K562 (cell line): ENCODE measurements around the gene TRMT1. TPM values are rescaled to one million over a fixed set of nuclear protein-coding genes. Genes with fewer than 3 reads are reported as not detected.

Experiments used
- ATAC-seq: fragments of 200-7000 bp; cut with Tn5 transposase; 3 replicates; pipeline ENCODE4 v1.9.1; 2020; ENCODE audit warnings: moderate library complexity
- BruUV-seq: library from RNA; stranded (reverse); fragments of 400-500 nt; replicated peaks from 2 replicates; lab custom pipeline; 2021; lab: Mats Ljungman, UMichigan
- CTCF ChIA-PET: fragments of 300-600 bp; formaldehyde crosslinking; extraction: SDS; loops from one replicate; lab custom pipeline; 2021; ENCODE audit warnings: low intra/inter-chr PET ratio; lab: Yijun Ruan, JAX
- POLR2A ChIA-PET: fragments of 300-600, 350-650 bp; sonication (Branson Sonifier 250); formaldehyde crosslinking; extraction: SDS; loops from one replicate; lab custom pipeline; 2021; ENCODE audit warnings: antibody characterized with exemption, inconsistent platforms; lab: Yijun Ruan, JAX
- DNase-seq, 4 experiments: peaks; one replicate each; pipeline versions ENCODE4 v3.0.0 to v3.0.0-alpha.2; 2011 to 2018; ENCODE audit warnings: low spot score in 3 of 4, mixed read lengths in 3 of 4; ENCODE audit errors: extremely low read depth in 1 of 4
- FAIRE-seq: peaks from 2 replicates; lab custom pipeline; 2011; peaks lifted over from hg19 to GRCh38; lab: Jason Lieb, UNC
- H2AFZ ChIP-seq: 2 replicates; pipeline ENCODE4 v1.6.0; 2011; ENCODE audit warnings: low read depth, low read length, control low read depth, inconsistent platforms
- H3K27ac ChIP-seq: fragments of 200-600 bp; 3 replicates; pipeline ENCODE4 v1.8.0; 2011; ENCODE audit warnings: low read depth, mild to moderate bottlenecking, control low read depth, inconsistent platforms, low read length, moderate library complexity, mixed read lengths; ENCODE audit errors: extremely low read depth
- H3K27me3 ChIP-seq, 2 experiments: fragments of 300-600 bp in 1 of 2; 2 replicates in 1 of 2; 3 replicates in 1 of 2; pipeline versions ENCODE4 v1.6.0 to v1.8.0; 2011; ENCODE audit warnings: inconsistent platforms in 2 of 2, low read length in 2 of 2, mild to moderate bottlenecking in 1 of 2, mixed read lengths in 1 of 2, moderate library complexity in 1 of 2; ENCODE audit not compliant: control insufficient read depth in 2 of 2, insufficient read depth in 2 of 2
- H3K36me3 ChIP-seq: fragments of 300-600 bp; 3 replicates; pipeline ENCODE4 v1.8.0; 2011; ENCODE audit warnings: mild to moderate bottlenecking, low read length, inconsistent platforms; ENCODE audit not compliant: control insufficient read depth, insufficient read depth
- H3K4me1 ChIP-seq, 2 experiments: fragments of 200-600 bp in 1 of 2; replicated peaks in 1 of 2; 2 replicates in 1 of 2; 3 replicates in 1 of 2; pipeline versions ENCODE4 v1.5.1 to v1.8.0; 2011; ENCODE audit warnings: inconsistent platforms in 2 of 2, low read length in 2 of 2, mild to moderate bottlenecking in 1 of 2, mixed read lengths in 1 of 2, moderate library complexity in 1 of 2; ENCODE audit not compliant: control insufficient read depth in 2 of 2, insufficient read depth in 2 of 2
- H3K4me2 ChIP-seq: 2 replicates; pipeline ENCODE4 v1.6.1; 2011; ENCODE audit warnings: low read length, control low read depth, inconsistent platforms, mixed read lengths; ENCODE audit not compliant: insufficient read depth
- H3K4me3 ChIP-seq: fragments of 200-600 bp; sonication (generic), shearing (Covaris generic); 2 replicates; pipeline ENCODE4 v1.5.1; 2016; ENCODE audit warnings: control low read depth, inconsistent platforms
- H3K79me2 ChIP-seq: fragments of 200-600 bp; 3 replicates; pipeline ENCODE4 v1.8.0; 2011; ENCODE audit warnings: low read length, inconsistent platforms; ENCODE audit not compliant: control insufficient read depth, insufficient read depth
- H3K9ac ChIP-seq, 2 experiments: 2 replicates each; pipeline versions ENCODE4 v1.6.0 to v1.6.1; 2011; ENCODE audit warnings: low read depth in 2 of 2, low read length in 2 of 2, control low read depth in 1 of 2, inconsistent platforms in 1 of 2, mild to moderate bottlenecking in 1 of 2, mixed read lengths in 1 of 2; ENCODE audit not compliant: insufficient read depth in 1 of 2
- H3K9me1 ChIP-seq: one replicate; pipeline ENCODE4 v1.6.0; 2011; ENCODE audit warnings: inconsistent platforms, mild to moderate bottlenecking, low read length, moderate library complexity; ENCODE audit not compliant: control insufficient read depth, insufficient read depth
- H3K9me3 ChIP-seq: replicated peaks from 2 replicates; pipeline ENCODE4 v1.5.1; 2011; ENCODE audit warnings: low read depth, low read length, inconsistent platforms; ENCODE audit not compliant: control insufficient read depth, insufficient read depth
- H4K20me1 ChIP-seq: replicated peaks from 2 replicates; pipeline ENCODE4 v1.6.1; 2011; ENCODE audit warnings: low read length, inconsistent platforms, mixed read lengths; ENCODE audit not compliant: control insufficient read depth, insufficient read depth
- CTBP1 ChIP-seq: fragments of 450-650 bp; IDR thresholded peaks from 2 replicates; pipeline ENCODE4 v1.6.1; 2016; ENCODE audit warnings: borderline replicate concordance
- GATAD2A ChIP-seq: fragments of 450-650 bp; IDR thresholded peaks from 2 replicates; pipeline ENCODE4 v1.6.1; 2017
- HDAC2 ChIP-seq: fragments of 450-650 bp; IDR thresholded peaks from 2 replicates; pipeline ENCODE4 v1.6.1; 2016; ENCODE audit warnings: mild to moderate bottlenecking
- HLTF ChIP-seq: fragments of 450-650 bp; IDR thresholded peaks from 2 replicates; pipeline ENCODE4 v1.6.1; 2016
- HMG20B ChIP-seq: fragments of 250-450 bp; sonication (Bioruptor Pico); IDR thresholded peaks from 2 replicates; pipeline ENCODE4 v1.5.0; 2021; ENCODE audit warnings: mild to moderate bottlenecking
- MTA3 ChIP-seq: fragments of 450-650 bp; formaldehyde crosslinking; IDR thresholded peaks from 2 replicates; pipeline ENCODE4 v1.6.1; 2017; ENCODE audit warnings: mild to moderate bottlenecking, borderline replicate concordance
- NCOA1 ChIP-seq: fragments of 450-650 bp; IDR thresholded peaks from 2 replicates; pipeline ENCODE4 v1.6.1; 2016; ENCODE audit warnings: low read depth
- NR2C2 ChIP-seq, 2 experiments: fragments of 200-800 bp in 1 of 2; sonication (Bioruptor generic) in 1 of 2; sonication (generic) in 1 of 2; formaldehyde crosslinking in 1 of 2; IDR thresholded peaks; 2 replicates each; pipeline versions ENCODE4 v1.6.1 to v1.8.0; 2016 to 2022; ENCODE audit warnings: mild to moderate bottlenecking in 1 of 2, missing compliant biosample characterization in 1 of 2, missing genetic modification characterization in 1 of 2, missing genetic modification reagents in 1 of 2
- RBM22 ChIP-seq: fragments of 200-400 bp; formaldehyde crosslinking; IDR thresholded peaks from 2 replicates; pipeline ENCODE4 v1.6.1; 2018; ENCODE audit warnings: low read length, low read depth; ENCODE audit not compliant: poor library complexity, severe bottlenecking
- SIN3B ChIP-seq: fragments of 450-650 bp; IDR thresholded peaks from 2 replicates; pipeline ENCODE4 v1.6.1; 2017; ENCODE audit warnings: low read depth, mild to moderate bottlenecking, moderate library complexity
- ZBTB1 ChIP-seq: sonication (generic); formaldehyde crosslinking; IDR thresholded peaks from 2 replicates; pipeline ENCODE4 v1.8.1; 2023; ENCODE audit warnings: missing genetic modification reagents, low read depth, mild to moderate bottlenecking, borderline replicate concordance
- ZC3H8 ChIP-seq: fragments of 450-650 bp; IDR thresholded peaks from 2 replicates; pipeline ENCODE4 v1.6.1; 2017
- ZFX ChIP-seq: sonication (generic); formaldehyde crosslinking; IDR thresholded peaks from 2 replicates; pipeline ENCODE4 v1.8.0; 2022; ENCODE audit warnings: mild to moderate bottlenecking, missing genetic modification reagents, moderate library complexity
- ZNF586 ChIP-seq: fragments of 450-650 bp; formaldehyde crosslinking; conservative IDR thresholded peaks from 2 replicates; pipeline ENCODE4 v1.4.0; 2020; ENCODE audit warnings: mild to moderate bottlenecking, moderate library complexity
- WGBS: fragments of 100-300 bp; shearing (Covaris generic); methylation state at CpG from one replicate; pipeline ENCODE4 v1.1.6; 2016; ENCODE audit warnings: low coverage, mixed read lengths; ENCODE audit not compliant: insufficient coverage; ENCODE audit errors: missing lambda C conversion rate; 5-methylcytosine and 5-hydroxymethylcytosine counted together
- in situ Hi-C: fragments of 300-500 bp; cut with MboI; formaldehyde crosslinking; loops from 4 replicates; pipeline ENCODE4 v1.15.0; 2018; ENCODE audit warnings: inconsistent platforms, mixed read lengths
- intact Hi-C: fragments of 100-400 bp; cut with micrococcal nuclease; formaldehyde crosslinking; loops from 2 replicates; pipeline ENCODE4 v1.14.2; 2022
- polyA plus RNA-seq, 8 experiments: library from polyadenylated mRNA; depleted of rRNA in 4 of 8; stranded (reverse) in 5 of 8; unstranded in 3 of 8; fragments of >200 nt; fragmentation: Nextera tagmentation in 2 of 8; fragmentation: Illumina TruSeq in 1 of 8; extraction: Ambion mirVana in 2 of 8; extraction: Trizol in 1 of 8; gene quantifications; 2 replicates each; pipeline versions ENCODE4 v1.2.1 to v1.2.3, GENCODE V29; 2011 to 2014; ENCODE audit warnings: inconsistent platforms in 1 of 8, missing spikeins in 1 of 8
- total RNA-seq, 7 experiments: library from RNA; depleted of rRNA in 6 of 7; stranded (reverse); fragments of >200 nt in 6 of 7; fragmentation: Illumina TruSeq in 2 of 7; extraction: Trizol in 2 of 7; gene quantifications; 2 replicates each; pipeline versions ENCODE4 v1.2.1 to v1.2.3, GENCODE V29; 2011 to 2021; ENCODE audit warnings: low replicate concordance in 1 of 7
- TF ChIP-seq, protein P1 (sequence below): fragments of 450-650 bp; formaldehyde crosslinking; IDR thresholded peaks from 2 replicates; pipeline ENCODE4 v1.4.0; 2020; ENCODE audit warnings: mild to moderate bottlenecking, moderate library complexity
- TF ChIP-seq, protein P2 (sequence below): sonication (generic); formaldehyde crosslinking; IDR thresholded peaks from 2 replicates; pipeline ENCODE4 v1.9.0; 2022; ENCODE audit warnings: mild to moderate bottlenecking, missing genetic modification reagents
- TF ChIP-seq, protein P3 (sequence below), 2 experiments: fragments of 200-800 bp in 1 of 2; sonication (Bioruptor generic) in 1 of 2; sonication (generic) in 1 of 2; formaldehyde crosslinking in 1 of 2; IDR thresholded peaks in 1 of 2; conservative IDR thresholded peaks in 1 of 2; 2 replicates each; pipeline versions ENCODE4 v1.5.0 to v1.6.1; 2016 to 2020; ENCODE audit warnings: missing compliant biosample characterization in 1 of 2, missing genetic modification characterization in 1 of 2, missing genetic modification reagents in 1 of 2

Gene TRMT1
- total and polyA plus RNA-seq, 9 of the 15 experiments (the other 6 are each of a cell fraction or from before 2014, with no cell fraction given), result 5.8 to 158 (median 54.3) TPM

DNA sequence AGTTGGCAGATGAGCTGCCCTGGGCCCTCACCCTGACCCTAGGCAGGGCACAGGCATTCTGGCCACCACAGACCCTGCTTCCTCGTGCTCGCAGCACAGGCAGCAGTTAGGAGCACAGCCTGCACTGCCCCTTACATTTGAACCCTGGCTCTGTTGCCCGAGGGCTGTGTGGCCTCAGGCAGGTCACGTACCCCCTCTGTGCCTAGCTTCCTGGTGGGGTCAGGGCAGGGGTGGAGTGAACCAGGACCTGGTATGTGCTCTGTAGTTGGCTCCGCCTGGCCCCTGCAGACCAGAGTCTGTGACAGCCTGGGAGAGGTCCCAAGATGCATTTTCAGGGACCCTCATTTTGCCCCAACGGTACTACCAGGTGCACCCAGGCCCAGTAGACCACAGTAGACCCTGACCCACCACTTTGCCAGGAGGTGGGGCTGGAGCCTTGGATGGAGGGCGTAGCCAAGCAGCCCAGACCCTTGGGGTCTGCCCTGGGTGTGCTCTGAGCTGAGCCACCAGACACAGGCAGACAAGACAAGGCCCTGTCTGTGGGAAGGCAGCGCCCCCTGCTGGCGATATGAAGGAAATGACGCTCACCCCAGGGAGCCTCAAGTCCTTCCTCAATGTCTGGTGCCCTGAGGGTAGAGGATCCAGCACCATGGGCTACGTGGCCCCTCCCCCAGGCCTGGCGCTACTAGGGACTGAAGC is 23.0 kb downstream of the TRMT1 start (continued):
- TF ChIP-seq, protein P1, sequence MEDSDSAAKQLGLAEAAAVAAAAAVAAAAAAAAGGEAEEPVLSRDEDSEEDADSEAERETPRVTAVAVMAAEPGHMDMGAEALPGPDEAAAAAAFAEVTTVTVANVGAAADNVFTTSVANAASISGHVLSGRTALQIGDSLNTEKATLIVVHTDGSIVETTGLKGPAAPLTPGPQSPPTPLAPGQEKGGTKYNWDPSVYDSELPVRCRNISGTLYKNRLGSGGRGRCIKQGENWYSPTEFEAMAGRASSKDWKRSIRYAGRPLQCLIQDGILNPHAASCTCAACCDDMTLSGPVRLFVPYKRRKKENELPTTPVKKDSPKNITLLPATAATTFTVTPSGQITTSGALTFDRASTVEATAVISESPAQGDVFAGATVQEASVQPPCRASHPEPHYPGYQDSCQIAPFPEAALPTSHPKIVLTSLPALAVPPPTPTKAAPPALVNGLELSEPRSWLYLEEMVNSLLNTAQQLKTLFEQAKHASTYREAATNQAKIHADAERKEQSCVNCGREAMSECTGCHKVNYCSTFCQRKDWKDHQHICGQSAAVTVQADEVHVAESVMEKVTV, result peak; percentile 89
- TF ChIP-seq CTBP1, result peak; percentile 51; the same call in 1 of the 2 replicates
- no peak for TF ChIP-seq HDAC2
- no peak for TF ChIP-seq GATAD2A
- TF ChIP-seq MTA3, result peak; percentile 21; the same call in 1 of the 2 replicates
- TF ChIP-seq, protein P2, sequence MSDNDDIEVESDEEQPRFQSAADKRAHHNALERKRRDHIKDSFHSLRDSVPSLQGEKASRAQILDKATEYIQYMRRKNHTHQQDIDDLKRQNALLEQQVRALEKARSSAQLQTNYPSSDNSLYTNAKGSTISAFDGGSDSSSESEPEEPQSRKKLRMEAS (CRISPR knock-in tag), result 0 out of 2 replicates have a peak, but pooled peaks have one; percentile 33
- TF ChIP-seq, all 486 proteins: peak for 34

DNA sequence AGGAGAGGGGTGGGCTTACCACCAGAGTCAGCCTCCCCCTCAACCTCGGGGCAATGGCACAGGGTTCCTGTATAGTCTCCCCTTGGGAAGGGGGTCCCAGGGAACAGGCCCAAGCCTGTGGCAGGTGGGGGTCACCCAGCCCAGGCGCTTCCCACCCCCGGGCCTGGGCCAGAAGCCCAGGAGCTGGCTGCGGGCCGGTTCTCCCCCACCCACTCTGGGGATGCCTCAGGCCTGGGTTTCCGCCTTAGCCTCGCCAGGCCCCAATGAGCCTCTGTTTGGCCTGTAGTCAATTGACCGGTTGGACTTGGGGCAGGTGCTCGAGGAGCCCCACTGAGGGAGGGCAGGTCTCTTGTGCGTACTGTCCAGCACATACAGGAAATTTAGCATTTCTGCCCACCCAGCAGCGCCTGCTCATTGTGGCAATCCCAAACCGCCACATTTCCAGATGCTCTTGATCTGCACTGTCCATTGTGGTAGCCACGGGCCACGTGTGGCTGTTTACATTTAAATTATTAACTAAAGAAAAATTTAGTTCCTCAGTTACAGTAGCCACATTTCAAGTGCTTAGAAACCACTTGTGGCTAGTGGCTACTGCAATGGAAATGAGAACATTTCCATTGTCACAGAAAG is 23.8 kb downstream of the TRMT1 start:
- ChIA-PET CTCF (interaction anchor here (0.6 to 4.7 kb wide), 3 partner anchors 25 to 127 kb away, joined by 3 to 59 read pairs (median 46); no protein-coding TSS in a partner anchor), POLR2A (interaction anchor here (0.8 to 1.0 kb wide), 2 partner anchors 27 to 116 kb away, joined by 5 read pairs; no protein-coding TSS in a partner anchor)
- no TSS peak for BruUV-seq
- no peaks in the 10 kb centered on the region for H4K20me1 ChIP-seq
- intact Hi-C loops (loop anchor here (5.0 kb wide), 1 partner anchor 60 kb away; no protein-coding TSS in a partner anchor), in situ Hi-C loops (loop anchor here (5.0 kb wide), 1 partner anchor 115 kb away; no protein-coding TSS in a partner anchor)
- no peak overlapping the region for H3K4me2 ChIP-seq
- no peaks in the 10 kb centered on the region for H3K9me3 ChIP-seq
- H3K27ac ChIP-seq, result peak overlapping the region; percentile 10; the same call in 2 of the 3 replicates
- H3K9ac ChIP-seq, result no peak overlapping the region; a peak in 1 of 4 replicates
- no peaks in the 10 kb centered on the region for H3K9me1 ChIP-seq
- ATAC-seq (no peak), DNase-seq (no peak), FAIRE-seq (no peak)
- no peak overlapping the region for H2AFZ ChIP-seq
- H3K27me3 ChIP-seq, result no peaks in the 10 kb centered on the region
- H3K4me1 ChIP-seq, result peaks cover 36 to 81% of the 10 kb centered on the region in 2 experiments
- H3K79me2 ChIP-seq, result peaks cover 7% of the 10 kb centered on the region; the same call in 1 of the 3 replicates
- WGBS, result 85% methylated on average over 12 of the region's 14 CpGs
- no peak overlapping the region for H3K4me3 ChIP-seq
- H3K36me3 ChIP-seq, result peaks cover 5% of the 10 kb centered on the region; the same call in 1 of the 3 replicates
- TF ChIP-seq HMG20B (CRISPR knock-in tag), result no peak
- TF ChIP-seq NCOA1, result no peak
- TF ChIP-seq NR2C2 (CRISPR knock-in tag; IDR thresholded peaks at IDR 0.05), result no peak
- no peak for TF ChIP-seq NR2C2 (tag; IDR thresholded peaks at IDR 0.05)
- peak; percentile 58 for TF ChIP-seq RBM22
- TF ChIP-seq, protein P3, sequence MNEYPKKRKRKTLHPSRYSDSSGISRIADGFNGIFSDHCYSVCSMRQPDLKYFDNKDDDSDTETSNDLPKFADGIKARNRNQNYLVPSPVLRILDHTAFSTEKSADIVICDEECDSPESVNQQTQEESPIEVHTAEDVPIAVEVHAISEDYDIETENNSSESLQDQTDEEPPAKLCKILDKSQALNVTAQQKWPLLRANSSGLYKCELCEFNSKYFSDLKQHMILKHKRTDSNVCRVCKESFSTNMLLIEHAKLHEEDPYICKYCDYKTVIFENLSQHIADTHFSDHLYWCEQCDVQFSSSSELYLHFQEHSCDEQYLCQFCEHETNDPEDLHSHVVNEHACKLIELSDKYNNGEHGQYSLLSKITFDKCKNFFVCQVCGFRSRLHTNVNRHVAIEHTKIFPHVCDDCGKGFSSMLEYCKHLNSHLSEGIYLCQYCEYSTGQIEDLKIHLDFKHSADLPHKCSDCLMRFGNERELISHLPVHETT (CRISPR knock-in tag; conservative IDR thresholded peaks at IDR 0.05 in 1 of 2, IDR thresholded peaks at IDR 0.05 in 1 of 2), result no peak
- TF ChIP-seq ZBTB1 (CRISPR knock-in tag), result no peak
- TF ChIP-seq ZC3H8, result no peak
- TF ChIP-seq ZFX (CRISPR knock-in tag), result peak; percentile 14; the same call in 1 of the 2 replicates
- no peak for TF ChIP-seq HLTF
- TF ChIP-seq SIN3B, result no peak
- no peak for TF ChIP-seq ZNF586 (CRISPR knock-in tag)
